ENCODE data around the gene CREB5. TPM values are rescaled to one million over a fixed set of nuclear protein-coding genes. Genes with fewer than 3 reads are reported as not detected.

CREB5 gene
- total and polyA plus RNA-seq, 2 of the 8 experiments (the other 6 are each of a cell fraction or from before 2014, with no cell fraction given), result 2.4 to 2.7 TPM

GRCh38 chr7:28623105-28623730 is 210.9 kb downstream of the CREB5 start (continued):
- TF ChIP-seq BACH1 (IDR thresholded peaks at IDR 0.05; ENCODE audit: low read length) (no peak), EZH2 (IDR thresholded peaks at IDR 0.05; ENCODE audit: low read depth, low read length, severe bottlenecking) (no peak), KDM5A (IDR thresholded peaks at IDR 0.05; ENCODE audit: low read length) (no peak), RXRA (IDR thresholded peaks at IDR 0.05; ENCODE audit: insufficient read depth, low read depth, low read length) (no peak), MAFK (IDR thresholded peaks at IDR 0.05; ENCODE audit: low read depth, low read length) (no peak), EP300 (IDR thresholded peaks at IDR 0.05; ENCODE audit: borderline replicate concordance in 1 of 2, low read depth in 2 of 2, low read length in 2 of 2) (no peak)
